GM13976 (cell line): ENCODE measurements around the gene RPA1.

Experiments
- DNase-seq: peaks from one replicate; pipeline ENCODE4 v3.0.0; 2012; ENCODE audit warnings: low spot score
- CTCF ChIP-seq: IDR thresholded peaks from 2 replicates; pipeline ENCODE4 v1.5.1; 2012; ENCODE audit warnings: borderline replicate concordance, mild to moderate bottlenecking; ENCODE audit not compliant: insufficient read depth; ENCODE audit errors: extremely low read depth, missing control alignments, control extremely low read depth
- in situ Hi-C: fragments of 300-500 bp; cut with MboI; formaldehyde crosslinking; loops from one replicate; pipeline ENCODE4 v1.12.0; 2022; ENCODE audit warnings: low sequenced_read_pairs, mixed read lengths, inconsistent platforms; ENCODE audit not compliant: unreplicated experiment

RPA1 gene

GRCh38 chr17:1947743-1948516, 118.1 kb downstream of the RPA1 start:
- TF ChIP-seq CTCF, result no peak
- no peak for DNase-seq
- in situ Hi-C loops, result no loop called here

- TF ChIP-seq CTCF, result no peak
- in situ Hi-C loops, result no loop called here
- DNase-seq, result no peak
Observed at GRCh38 chr17:1948517-1948825, 118.7 kb downstream of the RPA1 start.
